ENCODE results near the gene LGALS7B.
A peak's percentile ranks its signal among the peaks of the same experiment; 100 is the strongest.
"Not testable (repeated sequence)": the region's sequence is repeated elsewhere in the genome, so short reads cannot be mapped to it uniquely, and the experiment has no call there.

LGALS7B gene

DNA sequence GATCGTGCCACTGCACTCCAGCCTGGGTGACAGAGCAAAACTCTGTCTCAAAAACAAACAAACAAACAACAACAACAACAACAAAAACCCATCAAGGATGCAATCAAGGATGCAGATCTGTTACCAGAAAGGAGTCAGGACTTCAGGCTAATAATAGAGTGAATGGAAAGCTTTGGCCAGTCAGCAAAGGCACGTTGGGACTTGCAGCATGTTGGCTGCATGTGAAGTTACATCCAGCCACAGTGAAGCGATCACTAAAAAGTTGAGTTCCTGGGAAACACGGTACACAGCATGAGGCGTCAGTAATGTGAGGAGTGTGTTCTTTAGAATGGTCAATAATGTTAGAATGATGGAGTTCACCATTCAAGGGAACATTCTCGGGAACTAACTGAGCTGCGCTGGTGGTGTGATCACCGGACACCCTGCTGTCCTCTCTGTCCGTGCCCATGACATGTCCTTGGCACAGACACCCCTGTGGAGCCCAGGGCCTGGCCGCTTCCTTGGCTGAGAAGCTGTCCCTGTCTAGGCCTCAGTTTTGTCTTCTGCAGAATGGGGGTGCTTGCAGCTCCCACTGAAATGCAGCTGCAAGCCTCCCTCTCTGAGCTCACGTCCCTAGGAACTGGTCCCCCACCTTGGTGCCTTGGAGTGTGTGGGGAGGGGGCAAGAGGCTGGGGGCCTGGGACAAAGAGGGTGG, 2.3 kb upstream of the LGALS7B start:
- no peak overlapping the region for H3K4me3 ChIP-seq (replicated peaks; ENCODE audit: low read depth, low read length)
- no peak for DNase-seq (ENCODE audit: low read depth)
- TF ChIP-seq, protein P1, sequence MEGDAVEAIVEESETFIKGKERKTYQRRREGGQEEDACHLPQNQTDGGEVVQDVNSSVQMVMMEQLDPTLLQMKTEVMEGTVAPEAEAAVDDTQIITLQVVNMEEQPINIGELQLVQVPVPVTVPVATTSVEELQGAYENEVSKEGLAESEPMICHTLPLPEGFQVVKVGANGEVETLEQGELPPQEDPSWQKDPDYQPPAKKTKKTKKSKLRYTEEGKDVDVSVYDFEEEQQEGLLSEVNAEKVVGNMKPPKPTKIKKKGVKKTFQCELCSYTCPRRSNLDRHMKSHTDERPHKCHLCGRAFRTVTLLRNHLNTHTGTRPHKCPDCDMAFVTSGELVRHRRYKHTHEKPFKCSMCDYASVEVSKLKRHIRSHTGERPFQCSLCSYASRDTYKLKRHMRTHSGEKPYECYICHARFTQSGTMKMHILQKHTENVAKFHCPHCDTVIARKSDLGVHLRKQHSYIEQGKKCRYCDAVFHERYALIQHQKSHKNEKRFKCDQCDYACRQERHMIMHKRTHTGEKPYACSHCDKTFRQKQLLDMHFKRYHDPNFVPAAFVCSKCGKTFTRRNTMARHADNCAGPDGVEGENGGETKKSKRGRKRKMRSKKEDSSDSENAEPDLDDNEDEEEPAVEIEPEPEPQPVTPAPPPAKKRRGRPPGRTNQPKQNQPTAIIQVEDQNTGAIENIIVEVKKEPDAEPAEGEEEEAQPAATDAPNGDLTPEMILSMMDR (IDR thresholded peaks at IDR 0.05; ENCODE audit: low read length, missing control alignments), result no peak

DNA sequence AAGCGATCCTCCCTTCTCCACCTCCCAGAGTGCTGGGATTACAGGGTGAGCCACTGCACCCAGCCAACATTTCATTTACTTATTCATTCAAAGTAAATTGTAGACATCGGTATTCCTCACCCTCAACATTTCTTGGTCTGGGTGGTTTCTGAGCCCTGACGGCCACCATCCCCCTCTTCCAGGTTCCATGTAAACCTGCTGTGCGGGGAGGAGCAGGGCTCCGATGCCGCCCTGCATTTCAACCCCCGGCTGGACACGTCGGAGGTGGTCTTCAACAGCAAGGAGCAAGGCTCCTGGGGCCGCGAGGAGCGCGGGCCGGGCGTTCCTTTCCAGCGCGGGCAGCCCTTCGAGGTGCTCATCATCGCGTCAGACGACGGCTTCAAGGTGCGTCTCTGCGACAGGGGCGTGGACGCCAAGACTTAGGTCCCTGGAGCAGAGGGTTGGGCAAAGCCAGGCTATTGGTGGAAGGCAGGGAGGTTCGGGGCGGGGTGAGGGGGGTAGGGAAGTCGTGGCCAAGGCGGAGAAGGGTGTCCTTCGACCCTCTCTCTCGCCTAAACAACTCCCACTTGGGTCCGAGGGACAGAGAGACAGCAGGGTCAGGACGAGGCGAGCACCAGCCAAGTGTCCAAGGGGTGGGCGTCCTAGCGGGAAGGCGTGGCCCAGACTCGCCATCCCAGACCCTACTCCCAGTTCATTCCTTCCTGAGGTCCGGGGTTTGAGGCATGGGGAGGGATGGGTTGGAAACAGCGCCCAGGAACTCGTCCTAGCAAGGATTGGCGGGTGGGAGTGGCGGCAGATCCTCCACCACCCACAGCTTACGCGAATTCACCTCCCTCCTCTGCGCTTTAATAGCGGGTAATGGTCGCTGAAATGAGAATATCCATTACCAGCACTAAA, 1.8 kb downstream of the LGALS7B start:
- not testable (repeated sequence) for DNase-seq (ENCODE audit: low read depth); H3K4me3 ChIP-seq (replicated peaks; ENCODE audit: low read depth, low read length)

DNA sequence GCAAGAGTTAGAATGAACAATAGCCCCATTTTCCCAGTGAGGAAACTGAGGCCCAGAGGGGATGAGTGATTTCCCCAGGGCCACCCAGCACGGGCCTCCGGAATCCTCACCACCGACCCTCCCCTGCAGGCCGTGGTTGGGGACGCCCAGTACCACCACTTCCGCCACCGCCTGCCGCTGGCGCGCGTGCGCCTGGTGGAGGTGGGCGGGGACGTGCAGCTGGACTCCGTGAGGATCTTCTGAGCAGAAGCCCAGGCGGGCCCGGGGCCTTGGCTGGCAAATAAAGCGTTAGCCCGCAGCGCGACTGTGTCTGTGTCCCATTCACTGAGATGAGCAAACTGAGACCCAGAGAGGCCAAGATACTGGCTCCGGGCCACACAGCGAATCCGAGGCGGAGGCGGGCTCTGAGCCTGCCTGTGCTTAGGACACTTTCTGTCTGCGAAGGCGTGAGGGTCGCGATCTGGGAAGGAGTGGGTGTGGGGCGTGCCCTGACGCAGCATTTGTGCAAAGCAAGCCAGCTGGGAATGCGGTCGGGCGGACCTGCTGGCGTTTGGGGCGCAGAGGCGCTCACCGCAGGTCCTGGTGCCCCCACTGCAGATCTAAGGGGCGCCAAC, 2.6 kb downstream of the LGALS7B start:
- H3K4me3 ChIP-seq (replicated peaks; ENCODE audit: low read depth, low read length); DNase-seq (ENCODE audit: low read depth): not testable (repeated sequence)

DNA sequence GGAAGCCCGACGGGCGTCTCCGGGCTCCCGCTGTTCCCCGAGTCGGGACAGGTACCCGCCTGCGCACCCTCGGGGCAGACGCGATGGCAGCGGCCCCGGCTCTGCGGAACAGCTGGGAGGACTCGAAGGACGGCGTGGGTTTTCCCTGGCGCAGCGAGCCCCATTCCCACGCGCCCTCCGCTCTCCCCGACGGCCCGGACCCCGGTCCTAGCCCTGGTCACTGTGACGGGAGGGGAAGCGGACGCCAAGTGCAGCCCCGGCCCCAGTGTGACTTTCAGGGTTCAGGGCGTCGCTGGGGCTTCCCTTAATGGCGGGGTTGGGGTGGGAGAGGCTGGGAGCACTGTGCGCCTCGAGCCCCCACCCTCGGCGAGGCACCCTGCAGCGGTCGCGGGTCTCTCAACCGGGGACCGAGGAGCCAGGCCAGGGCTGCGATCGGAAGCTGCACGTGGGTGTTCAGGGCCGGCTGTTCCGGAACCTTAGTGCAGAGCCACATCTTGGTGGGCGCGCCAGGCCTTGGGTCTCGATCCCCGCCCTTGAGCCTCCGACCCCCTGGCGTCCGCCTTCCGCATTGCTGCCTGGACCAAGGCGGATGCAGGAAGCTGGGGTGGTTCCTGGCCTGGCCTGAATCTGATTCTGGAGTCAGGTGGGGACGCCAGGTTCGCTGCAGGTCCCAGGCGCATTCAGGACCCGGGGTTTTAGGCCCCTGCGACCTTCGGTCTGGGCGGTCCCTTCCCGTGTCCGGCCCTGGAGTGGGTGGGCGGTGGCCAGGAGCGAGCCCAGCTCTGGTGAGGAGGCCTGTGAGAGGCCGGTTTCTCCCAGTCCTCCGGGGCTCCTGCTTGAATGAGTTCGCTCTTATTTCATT, 3.5 kb downstream of the LGALS7B start:
- peak; percentile 26 for DNase-seq (ENCODE audit: low read depth)
- no peak overlapping the region for H3K4me3 ChIP-seq (replicated peaks; ENCODE audit: low read depth, low read length)
- TF ChIP-seq, protein P1 (IDR thresholded peaks at IDR 0.05; ENCODE audit: low read length, missing control alignments), result peak; percentile 29

DNA sequence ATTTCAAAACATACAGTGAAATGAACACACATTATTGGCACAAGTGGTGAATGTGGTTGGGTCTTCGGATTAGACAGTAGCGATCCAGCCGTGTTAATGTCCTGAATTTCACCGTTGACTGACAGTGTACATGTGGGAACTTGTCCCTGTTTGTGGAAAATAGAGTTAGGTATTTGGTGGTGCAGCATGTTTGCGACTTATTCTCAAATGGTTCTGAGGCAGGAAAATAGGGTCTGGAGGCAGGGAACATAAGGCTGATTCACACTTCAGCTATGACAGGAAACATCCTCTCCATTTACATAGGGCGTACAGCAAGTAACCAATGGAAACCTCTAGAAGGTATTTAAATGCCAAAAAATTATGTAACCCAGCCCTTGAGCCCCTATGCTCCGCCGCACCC, 4.2 kb downstream of the LGALS7B start:
- TF ChIP-seq, protein P1 (IDR thresholded peaks at IDR 0.05; ENCODE audit: low read length, missing control alignments), result no peak
- no peak overlapping the region for H3K4me3 ChIP-seq (replicated peaks; ENCODE audit: low read depth, low read length)
- peak; percentile 45 for DNase-seq (ENCODE audit: low read depth)

DNA sequence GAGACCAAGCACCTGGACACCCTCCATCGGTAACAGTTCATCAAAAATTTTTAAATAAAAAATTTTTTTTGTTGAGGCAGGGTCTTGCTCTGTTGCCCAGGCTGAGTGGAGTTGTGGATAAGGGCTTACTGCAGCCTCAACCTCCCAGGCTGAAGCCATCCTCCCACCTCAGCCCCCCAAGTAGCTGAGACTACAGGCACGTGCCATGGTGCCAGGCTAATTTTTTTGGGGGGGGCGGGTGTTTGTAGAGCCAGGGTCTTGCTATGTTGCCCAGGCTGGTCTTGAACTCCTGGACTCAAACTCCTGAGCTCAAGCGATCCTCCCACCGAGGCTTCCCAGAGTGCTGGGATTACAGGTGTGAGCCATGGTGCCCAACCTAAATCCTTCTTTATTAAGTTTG, 4.7 kb downstream of the LGALS7B start:
- no peak overlapping the region for H3K4me3 ChIP-seq (replicated peaks; ENCODE audit: low read depth, low read length)
- no peak for DNase-seq (ENCODE audit: low read depth)
- TF ChIP-seq, protein P1 (IDR thresholded peaks at IDR 0.05; ENCODE audit: low read length, missing control alignments), result no peak

DNA sequence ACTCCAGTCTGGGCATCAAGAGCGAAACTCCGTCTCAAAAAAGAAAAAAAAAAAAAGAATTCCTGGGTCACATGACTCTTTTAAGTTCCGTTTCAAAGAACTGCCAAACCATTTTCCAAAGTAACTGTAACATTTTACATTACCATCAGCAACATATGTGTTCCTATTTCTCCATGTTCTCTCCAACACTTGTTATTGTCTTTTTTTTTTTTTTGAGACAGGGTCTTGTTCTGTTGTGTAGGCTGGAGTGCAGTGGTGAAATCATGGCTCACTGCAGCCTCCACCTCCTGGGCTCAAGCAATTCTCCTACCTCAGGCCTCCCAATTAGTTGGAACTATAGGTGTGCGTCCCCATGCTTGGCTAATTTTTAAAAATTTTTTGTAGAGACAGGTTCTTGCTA, 6.5 kb downstream of the LGALS7B start:
- no peak overlapping the region for H3K4me3 ChIP-seq (replicated peaks; ENCODE audit: low read depth, low read length)

More for the DNA sequence above, 6.5 kb downstream of the LGALS7B start:
- TF ChIP-seq, protein P1 (IDR thresholded peaks at IDR 0.05; ENCODE audit: low read length, missing control alignments), result no peak
- no peak for DNase-seq (ENCODE audit: low read depth)

All from fibroblast of pulmonary artery (primary cell).